H9 (cell line): Measurements from ENCODE around the gene FAAP100. TPM values are rescaled to one million over a fixed set of nuclear protein-coding genes. Genes with fewer than 3 reads are reported as not detected.

Experiments
- DNase-seq: peaks from one replicate; pipeline ENCODE4 v3.0.0-alpha.2; 2017
- H2AFZ ChIP-seq: one replicate; pipeline ENCODE4 v1.6.1; 2013; ENCODE audit warnings: mild to moderate bottlenecking, low read length, control low read depth, moderate library complexity
- H2AK5ac ChIP-seq: 2 replicates; pipeline ENCODE4 v1.6.1; 2013; ENCODE audit warnings: low read length, control low read depth, mixed read lengths; ENCODE audit not compliant: insufficient read length
- H2BK120ac ChIP-seq: one replicate; pipeline ENCODE4 v1.6.1; 2013; ENCODE audit warnings: low read depth, mild to moderate bottlenecking, low read length, control low read depth, inconsistent platforms; ENCODE audit not compliant: poor library complexity, severe bottlenecking
- H2BK12ac ChIP-seq: 2 replicates; pipeline ENCODE4 v1.6.1; 2013; ENCODE audit warnings: low read length, control low read depth, mixed read lengths, low read depth; ENCODE audit not compliant: insufficient read length
- H2BK15ac ChIP-seq: 2 replicates; pipeline ENCODE4 v1.6.1; 2013; ENCODE audit warnings: low read depth, low read length, control low read depth
- H2BK20ac ChIP-seq: one replicate; pipeline ENCODE4 v1.6.1; 2013; ENCODE audit warnings: low read depth, mild to moderate bottlenecking, low read length, control low read depth, inconsistent platforms; ENCODE audit not compliant: poor library complexity, severe bottlenecking
- H2BK5ac ChIP-seq: 2 replicates; pipeline ENCODE4 v1.6.1; 2013; ENCODE audit warnings: low read length, control low read depth, mixed read lengths; ENCODE audit not compliant: insufficient read length
- H3K14ac ChIP-seq: 2 replicates; pipeline ENCODE4 v1.6.1; 2013; ENCODE audit warnings: low read length, control low read depth; ENCODE audit not compliant: insufficient read depth
- H3K18ac ChIP-seq: 2 replicates; pipeline ENCODE4 v1.6.1; 2013; ENCODE audit warnings: low read depth, mild to moderate bottlenecking, mixed read lengths, low read length, control low read depth; ENCODE audit not compliant: insufficient read length
- H3K23ac ChIP-seq: 2 replicates; pipeline ENCODE4 v1.6.1; 2013; ENCODE audit warnings: low read length, control low read depth, mixed read lengths, low read depth; ENCODE audit not compliant: insufficient read length
- H3K23me2 ChIP-seq: 2 replicates; pipeline ENCODE4 v1.6.1; 2013; ENCODE audit warnings: low read depth, mild to moderate bottlenecking, mixed read lengths, low read length, control low read depth; ENCODE audit not compliant: insufficient read length, poor library complexity, severe bottlenecking
- H3K27ac ChIP-seq: 2 replicates; pipeline ENCODE4 v1.5.1; 2013; ENCODE audit warnings: low read length, control low read depth, mixed read lengths, low read depth; ENCODE audit not compliant: insufficient read length
- H3K27me3 ChIP-seq: 2 replicates; pipeline ENCODE4 v1.6.1; 2013; ENCODE audit warnings: low read length, control low read depth, inconsistent platforms; ENCODE audit not compliant: insufficient read depth
- H3K4ac ChIP-seq: 2 replicates; pipeline ENCODE4 v1.6.1; 2013; ENCODE audit warnings: low read depth, mild to moderate bottlenecking, control low read depth, inconsistent platforms, low read length, moderate library complexity
- H3K4me1 ChIP-seq: 2 replicates; pipeline ENCODE4 v1.6.1; 2013; ENCODE audit warnings: low read length, control low read depth, inconsistent platforms; ENCODE audit not compliant: insufficient read depth
- H3K4me2 ChIP-seq: 2 replicates; pipeline ENCODE4 v1.6.1; 2013; ENCODE audit warnings: low read length, control low read depth, mixed read lengths; ENCODE audit not compliant: insufficient read length, insufficient read depth
- H3K56ac ChIP-seq: 2 replicates; pipeline ENCODE4 v1.6.1; 2013; ENCODE audit warnings: low read depth, mild to moderate bottlenecking, mixed read lengths, low read length, control low read depth; ENCODE audit not compliant: insufficient read length
- H3K79me1 ChIP-seq: 2 replicates; pipeline ENCODE4 v1.6.1; 2013; ENCODE audit warnings: low read depth, mild to moderate bottlenecking, moderate library complexity, low read length, control low read depth, inconsistent platforms; ENCODE audit not compliant: insufficient read depth, poor library complexity, severe bottlenecking
- H3K79me2 ChIP-seq: 2 replicates; pipeline ENCODE4 v1.6.1; 2013; ENCODE audit warnings: low read length, control low read depth, inconsistent platforms; ENCODE audit not compliant: insufficient read depth
- H3K9ac ChIP-seq: 2 replicates; pipeline ENCODE4 v1.6.1; 2013; ENCODE audit warnings: low read length, control low read depth, mixed read lengths; ENCODE audit not compliant: insufficient read length; ENCODE audit errors: extremely low read depth
- H3K9me3 ChIP-seq: one replicate; pipeline ENCODE4 v1.6.1; 2013; ENCODE audit warnings: low read depth, low read length, inconsistent platforms; ENCODE audit not compliant: control insufficient read depth
- H3T11ph ChIP-seq: one replicate; pipeline ENCODE4 v1.6.1; 2013; ENCODE audit warnings: mild to moderate bottlenecking, low read length, control low read depth, inconsistent platforms
- H4K20me1 ChIP-seq: one replicate; pipeline ENCODE4 v1.6.1; 2013; ENCODE audit not compliant: control insufficient read depth, insufficient read length, insufficient read depth
- H4K5ac ChIP-seq: 2 replicates; pipeline ENCODE4 v1.6.1; 2013; ENCODE audit warnings: low read depth, mild to moderate bottlenecking, mixed read lengths, low read length, control low read depth; ENCODE audit not compliant: insufficient read length
- H4K8ac ChIP-seq: replicated peaks from 2 replicates; pipeline ENCODE4 v1.6.1; 2013; ENCODE audit warnings: low read length, control low read depth, mixed read lengths, low read depth; ENCODE audit not compliant: insufficient read length
- H4K91ac ChIP-seq: 2 replicates; pipeline ENCODE4 v1.6.1; 2013; ENCODE audit warnings: low read depth, mild to moderate bottlenecking, moderate library complexity, mixed read lengths, low read length, control low read depth; ENCODE audit not compliant: insufficient read length
- H3K27ac Mint-ChIP-seq, 3 experiments: 2 replicates in 2 of 3; 3 replicates in 1 of 3; pipeline ENCODE4 v1.8.0; 2020 to 2021; ENCODE audit warnings: mixed read lengths in 3 of 3, mild to moderate bottlenecking in 1 of 3, moderate library complexity in 1 of 3
- H3K27me3 Mint-ChIP-seq: 2 replicates; pipeline ENCODE4 v1.8.0; 2021; ENCODE audit warnings: low read depth, mild to moderate bottlenecking, moderate library complexity, mixed read lengths
- H3K36me3 Mint-ChIP-seq, 3 experiments: 2 replicates in 2 of 3; 3 replicates in 1 of 3; pipeline ENCODE4 v1.8.0; 2020 to 2021; ENCODE audit warnings: low read depth in 3 of 3, mixed read lengths in 3 of 3; ENCODE audit not compliant: insufficient read depth in 1 of 3
- H3K4me1 Mint-ChIP-seq, 2 experiments: 2 replicates each; pipeline ENCODE4 v1.8.0; 2020; ENCODE audit warnings: mixed read lengths in 2 of 2
- H3K4me3 Mint-ChIP-seq, 2 experiments: 2 replicates in 1 of 2; 3 replicates in 1 of 2; pipeline ENCODE4 v1.8.0; 2020 to 2021; ENCODE audit warnings: mild to moderate bottlenecking in 2 of 2, mixed read lengths in 2 of 2, moderate library complexity in 1 of 2
- H3K9me3 Mint-ChIP-seq, 2 experiments: 2 replicates in 1 of 2; 3 replicates in 1 of 2; pipeline ENCODE4 v1.8.0; 2020; ENCODE audit warnings: mild to moderate bottlenecking in 2 of 2, mixed read lengths in 2 of 2, moderate library complexity in 1 of 2
- CTCF ChIP-seq: fragments of 200-600 bp; sonication (generic); conservative IDR thresholded peaks from 3 replicates; pipeline ENCODE4 v1.8.0; 2021; ENCODE audit warnings: antibody characterized with exemption, mild to moderate bottlenecking
- WGBS: extraction: QIAGEN DNeasy Blood & Tissue Kit; methylation state at CpG from one replicate; pipeline ENCODE4 v1.1.7; 2013; ENCODE audit warnings: missing lambda C conversion rate, low lambda C conversion rate, mixed read lengths; ENCODE audit not compliant: insufficient read length; ENCODE audit errors: extremely low coverage; 5-methylcytosine and 5-hydroxymethylcytosine counted together
- total RNA-seq: library from RNA; stranded (reverse); gene quantifications from 2 replicates; pipeline ENCODE4 v1.2.1, GENCODE V29; 2021

The FAAP100 gene
- total RNA-seq, 1 experiment from 2014 or later, result 54.0 TPM

GRCh38 chr17:81527591-81528383, 24.4 kb downstream of the FAAP100 start, which contains the start of gene FSCN2:
FSCN2 (plus strand) TSS chr17:81528377; CDS start chr17:81528532, 155 bp downstream.
- no peak within 1 kb of the TSS for H2AK5ac ChIP-seq
- no peak within 1 kb of the TSS for H3K4ac ChIP-seq
- H4K8ac ChIP-seq, result no peak within 1 kb of the TSS
- H3T11ph ChIP-seq, result no peak within 1 kb of the TSS
- no peak within 1 kb of the TSS for H2BK20ac ChIP-seq
- Mint-ChIP-seq H3K9me3 (no peaks in the 10 kb centered on the region), H3K4me1 (peaks cover 0 to 5% of the 10 kb centered on the region in 2 experiments; a peak in 1 of 4 replicates), H3K4me3 (no peak within 1 kb of the TSS), H3K36me3 (no peaks in the 10 kb centered on the region), H3K27me3 (peaks cover 38% of the 10 kb centered on the region), H3K27ac (no peak within 1 kb of the TSS)
- no peak within 1 kb of the TSS for H3K4me2 ChIP-seq
- H3K23me2 ChIP-seq, result no peaks in the 10 kb centered on the region
- no peak within 1 kb of the TSS for H3K9ac ChIP-seq
- H2BK12ac ChIP-seq, result no peak within 1 kb of the TSS
- H3K4me1 ChIP-seq, result no peaks in the 10 kb centered on the region
- TF ChIP-seq CTCF, result 0 out of 3 replicates have a peak, but pooled peaks have one; percentile 7
- H2BK15ac ChIP-seq, result no peak within 1 kb of the TSS
- H3K79me2 ChIP-seq, result no peaks in the 10 kb centered on the region
- no peaks in the 10 kb centered on the region for H3K9me3 ChIP-seq
- H2BK5ac ChIP-seq, result no peak within 1 kb of the TSS
- H2BK120ac ChIP-seq, result no peak within 1 kb of the TSS
- H3K18ac ChIP-seq, result no peak within 1 kb of the TSS
- H4K5ac ChIP-seq, result no peak within 1 kb of the TSS
- no peak within 1 kb of the TSS for H3K56ac ChIP-seq
- no peak within 1 kb of the TSS for H2AFZ ChIP-seq
- no peak within 1 kb of the TSS for H3K14ac ChIP-seq
- H4K20me1 ChIP-seq, result peaks cover 3% of the 10 kb centered on the region
- no peak within 1 kb of the TSS for H3K23ac ChIP-seq
- WGBS, result no CpG with 5 or more reads among the region's 42 CpGs
- H3K27me3 ChIP-seq, result no peaks in the 10 kb centered on the region; the same call in 1 of the 2 replicates
- no peak within 1 kb of the TSS for H3K27ac ChIP-seq
- H3K79me1 ChIP-seq, result no peaks in the 10 kb centered on the region
- DNase-seq, result no peak
- no peak within 1 kb of the TSS for H4K91ac ChIP-seq
